Effector memory CD8-positive, alpha-beta T cell (primary cell): ENCODE data around the gene PLEKHA6.

Source experiments
- ATAC-seq: fragments of 150-1000 bp; cut with Tn5 transposase; replicated peaks from 2 replicates; pipeline ENCODE4 v1.10.0; 2021; ENCODE audit warnings: mild to moderate bottlenecking, moderate library complexity
- DNase-seq, 3 experiments: peaks; one replicate each; pipeline ENCODE4 v3.0.0; 2021
- H3K27ac Mint-ChIP-seq, 2 donors: one replicate each; pipeline ENCODE4 v1.8.0; 2022; ENCODE audit warnings: mild to moderate bottlenecking in 2 of 2, mixed read lengths in 2 of 2, moderate library complexity in 2 of 2
- H3K27me3 Mint-ChIP-seq, 2 donors: one replicate each; pipeline ENCODE4 v1.8.0; 2022; ENCODE audit warnings: mixed read lengths in 2 of 2
- H3K36me3 Mint-ChIP-seq: one replicate; pipeline ENCODE4 v1.8.0; 2022; ENCODE audit warnings: mild to moderate bottlenecking, moderate library complexity, mixed read lengths; ENCODE audit not compliant: insufficient read depth
- H3K4me1 Mint-ChIP-seq, 2 donors: one replicate each; pipeline ENCODE4 v1.8.0; 2022; ENCODE audit warnings: low read depth in 2 of 2, mixed read lengths in 2 of 2
- H3K4me3 Mint-ChIP-seq, 2 donors: one replicate each; pipeline ENCODE4 v1.8.0; 2022; ENCODE audit warnings: mild to moderate bottlenecking in 2 of 2, mixed read lengths in 2 of 2, moderate library complexity in 2 of 2
- H3K9me3 Mint-ChIP-seq, 2 donors: one replicate each; pipeline ENCODE4 v1.8.0; 2022; ENCODE audit warnings: mixed read lengths in 2 of 2

Gene PLEKHA6

GRCh38 chr1:204396015-204396583 is 36.4 kb upstream of the PLEKHA6 start:
- no peak for DNase-seq

GRCh38 chr1:204391629-204392028 is 31.9 kb upstream of the PLEKHA6 start:
- peaks cover 0 to 2% of the 10 kb centered on the region in 2 donors for H3K4me1 Mint-ChIP-seq
- H3K9me3 Mint-ChIP-seq, result no peaks in the 10 kb centered on the region
- no peak overlapping the region for H3K4me3 Mint-ChIP-seq
- no peak for DNase-seq
- H3K27ac Mint-ChIP-seq, result peak overlapping the region; percentile 19 to 62
- peaks cover 24% of the 10 kb centered on the region for H3K36me3 Mint-ChIP-seq
- no peak for ATAC-seq
- no peaks in the 10 kb centered on the region for H3K27me3 Mint-ChIP-seq

More at GRCh38 chr1:204396015-204396583, 36.4 kb upstream of the PLEKHA6 start:
- Mint-ChIP-seq H3K27ac (no peak overlapping the region), H3K27me3 (no peaks in the 10 kb centered on the region), H3K9me3 (no peaks in the 10 kb centered on the region), H3K4me3 (no peak overlapping the region), H3K4me1 (peaks cover 2 to 14% of the 10 kb centered on the region in 2 donors), H3K36me3 (peaks cover 52% of the 10 kb centered on the region)
- no peak for ATAC-seq

GRCh38 chr1:204390751-204391466 is 31.2 kb upstream of the PLEKHA6 start:
- H3K9me3 Mint-ChIP-seq, result no peaks in the 10 kb centered on the region

GRCh38 chr1:204385727-204386126 is 26.0 kb upstream of the PLEKHA6 start:
- no peak for DNase-seq
- Mint-ChIP-seq H3K9me3 (no peaks in the 10 kb centered on the region), H3K36me3 (peaks cover 6% of the 10 kb centered on the region), H3K4me1 (peaks cover under 1 to 3% of the 10 kb centered on the region in 2 donors), H3K27me3 (no peaks in the 10 kb centered on the region), H3K27ac (no peak overlapping the region), H3K4me3 (no peak overlapping the region)
- ATAC-seq, result no peak

More at GRCh38 chr1:204390751-204391466, 31.2 kb upstream of the PLEKHA6 start:
- ATAC-seq (no peak), DNase-seq (no peak)
- peaks cover 19% of the 10 kb centered on the region for H3K36me3 Mint-ChIP-seq
- no peaks in the 10 kb centered on the region for H3K27me3 Mint-ChIP-seq
- H3K27ac Mint-ChIP-seq, result peak overlapping the region; percentile 19 to 62
- peaks cover 0 to 2% of the 10 kb centered on the region in 2 donors for H3K4me1 Mint-ChIP-seq
- H3K4me3 Mint-ChIP-seq, result no peak overlapping the region

DNA sequence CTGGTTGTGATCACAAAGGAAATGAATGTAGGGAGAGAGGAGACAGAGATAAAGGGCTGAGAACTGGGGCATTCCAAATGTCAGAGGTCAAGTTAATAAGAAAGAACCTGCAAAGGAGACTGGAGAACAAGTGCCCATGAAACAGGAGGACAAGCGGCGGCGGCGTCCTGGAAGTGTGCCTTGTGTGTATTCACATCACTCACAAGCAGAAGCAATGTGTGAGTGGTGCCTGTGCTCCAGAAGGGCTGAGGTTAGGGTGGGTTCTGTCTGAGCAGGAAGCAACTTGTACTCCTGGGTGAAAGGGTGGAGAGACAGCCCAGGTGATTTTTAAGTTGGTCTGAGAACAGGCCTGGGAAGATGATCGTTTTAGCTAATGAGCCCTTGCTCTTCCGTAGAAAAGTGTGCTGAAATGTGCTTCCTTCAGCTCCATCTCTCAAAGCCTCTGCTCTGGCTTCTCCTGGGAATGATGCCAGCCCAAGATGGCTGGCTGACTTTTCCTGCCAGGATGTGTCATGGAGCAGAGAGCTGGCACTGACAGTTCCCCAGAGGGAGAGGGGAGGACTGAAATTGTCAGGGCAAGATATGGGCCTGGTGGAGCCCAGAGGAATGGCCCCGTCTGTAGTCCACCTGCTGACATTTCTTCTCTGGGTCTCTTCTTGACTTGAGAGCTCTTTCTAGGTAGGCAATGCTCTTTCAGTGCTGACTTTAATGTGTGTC is 25.1 kb upstream of the PLEKHA6 start:
- Mint-ChIP-seq H3K4me3 (no peak overlapping the region), H3K4me1 (peaks cover 0 to 3% of the 10 kb centered on the region in 2 donors), H3K9me3 (no peaks in the 10 kb centered on the region), H3K27ac (no peak overlapping the region), H3K36me3 (peaks cover 6% of the 10 kb centered on the region), H3K27me3 (no peaks in the 10 kb centered on the region)
- ATAC-seq, result no peak
- DNase-seq, result no peak

GRCh38 chr1:204383163-204383904 is 23.6 kb upstream of the PLEKHA6 start:
- no peak for DNase-seq
- H3K4me1 Mint-ChIP-seq, result peaks cover under 1 to 4% of the 10 kb centered on the region in 2 donors
- H3K9me3 Mint-ChIP-seq, result no peaks in the 10 kb centered on the region
- no peak for ATAC-seq
- no peak overlapping the region for H3K4me3 Mint-ChIP-seq
- H3K27me3 Mint-ChIP-seq, result peaks cover under 1 to 2% of the 10 kb centered on the region in 2 donors
- no peak overlapping the region for H3K27ac Mint-ChIP-seq
- H3K36me3 Mint-ChIP-seq, result no peaks in the 10 kb centered on the region

- Mint-ChIP-seq H3K36me3 (no peaks in the 10 kb centered on the region), H3K9me3 (no peaks in the 10 kb centered on the region), H3K4me3 (no peak overlapping the region), H3K27me3 (peaks cover 7 to 8% of the 10 kb centered on the region in 2 donors), H3K27ac (no peak overlapping the region), H3K4me1 (peaks cover 7 to 10% of the 10 kb centered on the region in 2 donors)
- no peak for ATAC-seq
- no peak for DNase-seq
Observed at GRCh38 chr1:204382714-204383083, 23.0 kb upstream of the PLEKHA6 start.

GRCh38 chr1:204380293-204380831 is 20.6 kb upstream of the PLEKHA6 start:
- ATAC-seq (no peak), DNase-seq (no peak)
- H3K9me3 Mint-ChIP-seq, result no peaks in the 10 kb centered on the region
- no peak overlapping the region for H3K27ac Mint-ChIP-seq
- H3K4me1 Mint-ChIP-seq, result peaks cover 8 to 10% of the 10 kb centered on the region in 2 donors
- no peaks in the 10 kb centered on the region for H3K36me3 Mint-ChIP-seq
- peaks cover 7 to 17% of the 10 kb centered on the region in 2 donors for H3K27me3 Mint-ChIP-seq
- H3K4me3 Mint-ChIP-seq, result no peak overlapping the region

- ATAC-seq, result peak; percentile 76
- peak overlapping the region; percentile 27 to 62 for H3K27ac Mint-ChIP-seq
- peaks cover 8 to 10% of the 10 kb centered on the region in 2 donors for H3K4me1 Mint-ChIP-seq
- peaks cover 7 to 17% of the 10 kb centered on the region in 2 donors for H3K27me3 Mint-ChIP-seq
- H3K36me3 Mint-ChIP-seq, result no peaks in the 10 kb centered on the region
- peak overlapping the region; percentile 89 to 92 for H3K4me3 Mint-ChIP-seq
- H3K9me3 Mint-ChIP-seq, result no peaks in the 10 kb centered on the region
- peak; percentile 37 to 55 (median 48) for DNase-seq
Observed at GRCh38 chr1:204377800-204378668, 18.3 kb upstream of the PLEKHA6 start.

- H3K27ac Mint-ChIP-seq, result no peak overlapping the region
- peaks cover 8 to 10% of the 10 kb centered on the region in 2 donors for H3K4me1 Mint-ChIP-seq
Observed at GRCh38 chr1:204376919-204377799, 17.4 kb upstream of the PLEKHA6 start.

DNA sequence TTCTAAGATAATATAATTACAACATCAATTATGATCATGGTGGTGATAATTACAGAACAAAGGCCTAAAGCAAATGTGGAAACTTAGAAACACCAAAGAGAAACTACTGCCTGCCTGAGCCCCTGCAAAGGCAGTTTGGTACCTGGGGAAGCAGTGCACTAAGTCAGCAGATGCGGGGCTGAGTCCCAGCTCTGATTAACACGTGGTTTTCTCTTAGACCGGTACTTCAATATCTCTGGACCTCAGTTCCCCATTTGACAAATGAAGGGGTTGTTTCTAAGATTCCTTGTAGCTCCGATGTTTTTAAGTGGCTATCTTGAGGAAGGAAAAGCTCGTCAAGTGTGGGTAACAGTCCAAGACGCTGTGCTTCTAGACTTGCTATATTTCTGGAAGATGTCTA is 16.7 kb upstream of the PLEKHA6 start:
- ATAC-seq (no peak), DNase-seq (no peak)
- peak overlapping the region in 1 of 2 donors; percentile 89 for H3K4me3 Mint-ChIP-seq
- no peak overlapping the region for H3K27ac Mint-ChIP-seq
- peaks cover 8% of the 10 kb centered on the region in 2 donors for H3K4me1 Mint-ChIP-seq
- H3K27me3 Mint-ChIP-seq, result peaks cover 7 to 17% of the 10 kb centered on the region in 2 donors
- no peaks in the 10 kb centered on the region for H3K36me3 Mint-ChIP-seq
- H3K9me3 Mint-ChIP-seq, result no peaks in the 10 kb centered on the region

More at GRCh38 chr1:204376919-204377799, 17.4 kb upstream of the PLEKHA6 start:
- peak overlapping the region; percentile 89 to 92 for H3K4me3 Mint-ChIP-seq
- ATAC-seq (no peak), DNase-seq (no peak)
- peaks cover 7 to 17% of the 10 kb centered on the region in 2 donors for H3K27me3 Mint-ChIP-seq
- H3K9me3 Mint-ChIP-seq, result no peaks in the 10 kb centered on the region
- H3K36me3 Mint-ChIP-seq, result no peaks in the 10 kb centered on the region
